GM21447 (cell line): Measurements from ENCODE around the gene LARP6.
"Not testable (repeated sequence)": the region's sequence is repeated elsewhere in the genome, so short reads cannot be mapped to it uniquely, and the experiment has no call there.

Experiments used
- ATAC-seq: cut with Tn5 transposase; IDR thresholded peaks from one replicate; pipeline ENCODE4 v1.9.1; 2021; ENCODE audit not compliant: unreplicated experiment

LARP6 gene

GRCh38 chr15:70831094-70831911 lies 22.7 kb downstream of the LARP6 start:
- ATAC-seq: no peak

- no peak for ATAC-seq
Observed at GRCh38 chr15:70830615-70831014, 23.3 kb downstream of the LARP6 start.

GRCh38 chr15:70829371-70830166 lies 24.4 kb downstream of the LARP6 start:
- no peak for ATAC-seq

GRCh38 chr15:70827721-70828120 lies 26.2 kb downstream of the LARP6 start:
- no peak for ATAC-seq

GRCh38 chr15:70826634-70827033 lies 27.3 kb downstream of the LARP6 start:
- ATAC-seq: no peak

GRCh38 chr15:70825841-70826240 lies 28.1 kb downstream of the LARP6 start:
- no peak for ATAC-seq

- ATAC-seq: no peak
Observed at GRCh38 chr15:70823196-70823595, 30.8 kb downstream of the LARP6 start.

GRCh38 chr15:70820214-70820613 lies 33.7 kb downstream of the LARP6 start:
- ATAC-seq: no peak

GRCh38 chr15:70818580-70818979 lies 35.4 kb downstream of the LARP6 start:
- no peak for ATAC-seq

GRCh38 chr15:70817266-70817665 lies 36.7 kb downstream of the LARP6 start:
- ATAC-seq: no peak

- no peak for ATAC-seq
Observed at GRCh38 chr15:70815604-70816003, 38.4 kb downstream of the LARP6 start.

- not testable (repeated sequence) for ATAC-seq
Observed at GRCh38 chr15:70815011-70815410, 38.9 kb downstream of the LARP6 start.

GRCh38 chr15:70812827-70813364 lies 41.1 kb downstream of the LARP6 start:
- no peak for ATAC-seq

- no peak for ATAC-seq
Observed at GRCh38 chr15:70810916-70811578, 42.9 kb downstream of the LARP6 start.

- ATAC-seq: no peak
Observed at GRCh38 chr15:70806992-70807712, 46.8 kb downstream of the LARP6 start.

GRCh38 chr15:70804388-70804787 lies 49.6 kb downstream of the LARP6 start:
- not testable (repeated sequence) for ATAC-seq

- ATAC-seq: no peak
Observed at GRCh38 chr15:70802629-70803028, 51.3 kb downstream of the LARP6 start.

GRCh38 chr15:70801109-70801508 lies 52.8 kb downstream of the LARP6 start:
- ATAC-seq: no peak

GRCh38 chr15:70799667-70800450 lies 54.1 kb downstream of the LARP6 start:
- ATAC-seq: no peak

- no peak for ATAC-seq
Observed at GRCh38 chr15:70797464-70797863, 56.5 kb downstream of the LARP6 start.
